ENCODE measurements around the gene ZNF217. TPM values are rescaled to one million over a fixed set of nuclear protein-coding genes. Genes with fewer than 3 reads are reported as not detected.

ZNF217 gene
- total RNA-seq, 1 experiment from 2014 or later: 33.8 TPM

DNA sequence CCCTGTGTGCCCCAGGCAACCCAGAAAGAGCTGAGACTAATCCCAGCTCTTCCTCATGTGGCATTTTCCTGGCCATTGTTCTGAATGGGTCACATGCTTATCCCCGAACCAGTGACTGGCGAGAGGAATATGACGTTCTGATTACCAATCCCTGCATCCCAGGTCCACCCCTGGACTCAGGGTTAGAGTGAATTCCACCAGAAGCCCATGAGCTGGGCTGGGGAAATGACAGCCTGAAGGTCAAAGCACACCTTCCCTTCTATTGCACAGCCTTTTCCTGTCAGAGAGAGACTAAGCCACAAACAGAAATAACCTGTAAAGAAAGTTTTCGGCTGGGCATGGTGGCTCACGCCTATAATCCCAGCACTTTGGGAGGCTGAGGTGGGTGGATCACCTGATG, 70.9 kb downstream of the ZNF217 start:
- ATAC-seq (no peak), DNase-seq (ENCODE audit: low read depth, low spot score) (no peak)
- intact Hi-C loops (cut with micrococcal nuclease): no loop called here
- Histone ChIP-seq H3K4me1 (ENCODE audit: control insufficient read depth in 1 of 2, insufficient read depth in 2 of 2, low read length in 2 of 2) (peaks cover 3 to 9% of the 10 kb centered on the region in 2 experiments), H3K36me3 (ENCODE audit: control insufficient read depth in 1 of 2, insufficient read depth in 2 of 2, low read length in 2 of 2) (no peaks in the 10 kb centered on the region), H3K9ac (ENCODE audit: low read length) (no peak overlapping the region), H2AFZ (ENCODE audit: low read depth, low read length, poor library complexity, severe bottlenecking) (no peak overlapping the region), H3K27me3 (ENCODE audit: insufficient read depth, low read length) (no peaks in the 10 kb centered on the region), H3K4me2 (ENCODE audit: low read length) (no peak overlapping the region), H3K27ac (ENCODE audit: low read depth, low read length) (no peak overlapping the region), H3K9me2 (ENCODE audit: insufficient read depth) (no peaks in the 10 kb centered on the region), H3K4me3 (replicated peaks in 1 of 2; ENCODE audit: low read depth in 1 of 2, low read length in 2 of 2) (no peak overlapping the region), H3K79me2 (ENCODE audit: insufficient read depth, low read length) (no peaks in the 10 kb centered on the region), H3K9me3 (ENCODE audit: control insufficient read depth in 1 of 2, insufficient read depth in 1 of 2, low read depth in 1 of 2, low read length in 2 of 2) (no peaks in the 10 kb centered on the region), H4K20me1 (ENCODE audit: insufficient read depth) (no peaks in the 10 kb centered on the region)
- TF ChIP-seq SP1 (IDR thresholded peaks at IDR 0.05; ENCODE audit: low read depth): no peak
- TF ChIP-seq RAD21 (IDR thresholded peaks at IDR 0.05; ENCODE audit: low read depth): no peak
- TF ChIP-seq, protein P1, sequence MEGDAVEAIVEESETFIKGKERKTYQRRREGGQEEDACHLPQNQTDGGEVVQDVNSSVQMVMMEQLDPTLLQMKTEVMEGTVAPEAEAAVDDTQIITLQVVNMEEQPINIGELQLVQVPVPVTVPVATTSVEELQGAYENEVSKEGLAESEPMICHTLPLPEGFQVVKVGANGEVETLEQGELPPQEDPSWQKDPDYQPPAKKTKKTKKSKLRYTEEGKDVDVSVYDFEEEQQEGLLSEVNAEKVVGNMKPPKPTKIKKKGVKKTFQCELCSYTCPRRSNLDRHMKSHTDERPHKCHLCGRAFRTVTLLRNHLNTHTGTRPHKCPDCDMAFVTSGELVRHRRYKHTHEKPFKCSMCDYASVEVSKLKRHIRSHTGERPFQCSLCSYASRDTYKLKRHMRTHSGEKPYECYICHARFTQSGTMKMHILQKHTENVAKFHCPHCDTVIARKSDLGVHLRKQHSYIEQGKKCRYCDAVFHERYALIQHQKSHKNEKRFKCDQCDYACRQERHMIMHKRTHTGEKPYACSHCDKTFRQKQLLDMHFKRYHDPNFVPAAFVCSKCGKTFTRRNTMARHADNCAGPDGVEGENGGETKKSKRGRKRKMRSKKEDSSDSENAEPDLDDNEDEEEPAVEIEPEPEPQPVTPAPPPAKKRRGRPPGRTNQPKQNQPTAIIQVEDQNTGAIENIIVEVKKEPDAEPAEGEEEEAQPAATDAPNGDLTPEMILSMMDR (IDR thresholded peaks at IDR 0.05 in 2 of 3, conservative IDR thresholded peaks at IDR 0.05 in 1 of 3; ENCODE audit: borderline replicate concordance in 1 of 3, insufficient read depth in 1 of 3, low read depth in 2 of 3, low read length in 2 of 3): no peak
- TF ChIP-seq FOSL1 (IDR thresholded peaks at IDR 0.05; ENCODE audit: low read depth): no peak
- no peak for TF ChIP-seq EGR1 (IDR thresholded peaks at IDR 0.05; ENCODE audit: low read depth)
- TF ChIP-seq, protein P2, sequence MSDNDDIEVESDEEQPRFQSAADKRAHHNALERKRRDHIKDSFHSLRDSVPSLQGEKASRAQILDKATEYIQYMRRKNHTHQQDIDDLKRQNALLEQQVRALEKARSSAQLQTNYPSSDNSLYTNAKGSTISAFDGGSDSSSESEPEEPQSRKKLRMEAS (IDR thresholded peaks at IDR 0.05): no peak
- no peak for TF ChIP-seq ELF1 (IDR thresholded peaks at IDR 0.05; ENCODE audit: borderline replicate concordance, low read depth)
- ChIA-PET CTCF (no interaction called here), RAD21 (ENCODE audit: low non-redundant PET in 1 of 2, low total read pairs in 2 of 2, uncharacterized antibody in 2 of 2, unreplicated experiment in 2 of 2) (no interaction called here), POLR2A (no interaction called here)
- BruUV-seq (replicated peaks): no TSS peak

DNA sequence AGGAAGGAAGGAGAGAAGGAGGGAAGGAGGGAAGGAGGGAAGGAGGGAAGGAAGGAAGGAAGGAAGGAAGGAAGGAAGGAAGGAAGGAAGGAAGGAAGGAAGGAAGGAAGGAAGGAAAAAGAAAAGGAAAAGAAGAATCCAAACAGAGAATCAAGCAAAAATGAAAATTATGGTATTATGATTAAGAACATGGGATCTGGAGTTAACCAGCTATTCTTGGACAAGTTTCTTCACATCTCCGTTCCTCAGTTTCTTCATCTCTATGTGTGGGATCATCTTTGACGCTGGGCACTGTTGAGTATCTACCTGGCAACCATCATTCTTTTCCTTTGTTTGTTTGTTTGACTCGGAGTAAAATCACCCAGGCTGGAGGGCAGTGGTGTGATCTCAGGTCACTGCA, 71.6 kb downstream of the ZNF217 start:
- intact Hi-C loops (cut with micrococcal nuclease): no loop called here
- H3K4me1 ChIP-seq (ENCODE audit: control insufficient read depth in 1 of 2, insufficient read depth in 2 of 2, low read length in 2 of 2): peaks cover 3 to 9% of the 10 kb centered on the region in 2 experiments
- RAD21 ChIA-PET (ENCODE audit: low non-redundant PET in 1 of 2, low total read pairs in 2 of 2, uncharacterized antibody in 2 of 2, unreplicated experiment in 2 of 2): no interaction called here
- POLR2A ChIA-PET: interaction anchor here (0.6 kb wide), 1 partner anchor 275 kb away, joined by 4 read pairs; no protein-coding TSS in a partner anchor
- no peak for ATAC-seq
- DNase-seq (ENCODE audit: low read depth, low spot score): no peak
- H3K27ac ChIP-seq (ENCODE audit: low read depth, low read length): no peak overlapping the region
- H3K4me2 ChIP-seq (ENCODE audit: low read length): no peak overlapping the region
- no peak overlapping the region for H2AFZ ChIP-seq (ENCODE audit: low read depth, low read length, poor library complexity, severe bottlenecking)
- CTCF ChIA-PET: no interaction called here
- H3K9me2 ChIP-seq (ENCODE audit: insufficient read depth): no peaks in the 10 kb centered on the region
- no peak overlapping the region for H3K4me3 ChIP-seq (replicated peaks in 1 of 2; ENCODE audit: low read depth in 1 of 2, low read length in 2 of 2)
- H3K36me3 ChIP-seq (ENCODE audit: control insufficient read depth in 1 of 2, insufficient read depth in 2 of 2, low read length in 2 of 2): no peaks in the 10 kb centered on the region
- no peaks in the 10 kb centered on the region for H3K9me3 ChIP-seq (ENCODE audit: control insufficient read depth in 1 of 2, insufficient read depth in 1 of 2, low read depth in 1 of 2, low read length in 2 of 2)
- no peaks in the 10 kb centered on the region for H3K27me3 ChIP-seq (ENCODE audit: insufficient read depth, low read length)
- no peaks in the 10 kb centered on the region for H3K79me2 ChIP-seq (ENCODE audit: insufficient read depth, low read length)
- no peak overlapping the region for H3K9ac ChIP-seq (ENCODE audit: low read length)
- no TSS peak for BruUV-seq (replicated peaks)
- H4K20me1 ChIP-seq (ENCODE audit: insufficient read depth): no peaks in the 10 kb centered on the region
- TF ChIP-seq EGR1 (IDR thresholded peaks at IDR 0.05; ENCODE audit: low read depth): no peak
- no peak for TF ChIP-seq POLR2AphosphoS5 (IDR thresholded peaks at IDR 0.05; ENCODE audit: low read depth, low read length)
- no peak for TF ChIP-seq EZH2phosphoT487 (IDR thresholded peaks at IDR 0.05; ENCODE audit: borderline replicate concordance)
- no peak for TF ChIP-seq SIN3A (IDR thresholded peaks at IDR 0.05; ENCODE audit: low read depth)
- no peak for TF ChIP-seq JUND (IDR thresholded peaks at IDR 0.05)
- TF ChIP-seq, protein P3, sequence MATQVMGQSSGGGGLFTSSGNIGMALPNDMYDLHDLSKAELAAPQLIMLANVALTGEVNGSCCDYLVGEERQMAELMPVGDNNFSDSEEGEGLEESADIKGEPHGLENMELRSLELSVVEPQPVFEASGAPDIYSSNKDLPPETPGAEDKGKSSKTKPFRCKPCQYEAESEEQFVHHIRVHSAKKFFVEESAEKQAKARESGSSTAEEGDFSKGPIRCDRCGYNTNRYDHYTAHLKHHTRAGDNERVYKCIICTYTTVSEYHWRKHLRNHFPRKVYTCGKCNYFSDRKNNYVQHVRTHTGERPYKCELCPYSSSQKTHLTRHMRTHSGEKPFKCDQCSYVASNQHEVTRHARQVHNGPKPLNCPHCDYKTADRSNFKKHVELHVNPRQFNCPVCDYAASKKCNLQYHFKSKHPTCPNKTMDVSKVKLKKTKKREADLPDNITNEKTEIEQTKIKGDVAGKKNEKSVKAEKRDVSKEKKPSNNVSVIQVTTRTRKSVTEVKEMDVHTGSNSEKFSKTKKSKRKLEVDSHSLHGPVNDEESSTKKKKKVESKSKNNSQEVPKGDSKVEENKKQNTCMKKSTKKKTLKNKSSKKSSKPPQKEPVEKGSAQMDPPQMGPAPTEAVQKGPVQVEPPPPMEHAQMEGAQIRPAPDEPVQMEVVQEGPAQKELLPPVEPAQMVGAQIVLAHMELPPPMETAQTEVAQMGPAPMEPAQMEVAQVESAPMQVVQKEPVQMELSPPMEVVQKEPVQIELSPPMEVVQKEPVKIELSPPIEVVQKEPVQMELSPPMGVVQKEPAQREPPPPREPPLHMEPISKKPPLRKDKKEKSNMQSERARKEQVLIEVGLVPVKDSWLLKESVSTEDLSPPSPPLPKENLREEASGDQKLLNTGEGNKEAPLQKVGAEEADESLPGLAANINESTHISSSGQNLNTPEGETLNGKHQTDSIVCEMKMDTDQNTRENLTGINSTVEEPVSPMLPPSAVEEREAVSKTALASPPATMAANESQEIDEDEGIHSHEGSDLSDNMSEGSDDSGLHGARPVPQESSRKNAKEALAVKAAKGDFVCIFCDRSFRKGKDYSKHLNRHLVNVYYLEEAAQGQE (IDR thresholded peaks at IDR 0.05; ENCODE audit: low read depth): no peak
- TF ChIP-seq RAD21 (IDR thresholded peaks at IDR 0.05; ENCODE audit: low read depth): no peak
- TF ChIP-seq, protein P4, sequence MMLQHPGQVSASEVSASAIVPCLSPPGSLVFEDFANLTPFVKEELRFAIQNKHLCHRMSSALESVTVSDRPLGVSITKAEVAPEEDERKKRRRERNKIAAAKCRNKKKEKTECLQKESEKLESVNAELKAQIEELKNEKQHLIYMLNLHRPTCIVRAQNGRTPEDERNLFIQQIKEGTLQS (IDR thresholded peaks at IDR 0.05): no peak
- TF ChIP-seq SP1 (IDR thresholded peaks at IDR 0.05; ENCODE audit: low read depth): no peak
- TF ChIP-seq SRF (IDR thresholded peaks at IDR 0.05; ENCODE audit: low read depth): no peak
- TF ChIP-seq POLR2A (IDR thresholded peaks at IDR 0.05; ENCODE audit: borderline replicate concordance, extremely low read depth, insufficient read depth, insufficient read length): no peak
- no peak for TF ChIP-seq ZFX (IDR thresholded peaks at IDR 0.05)
